Activated CD4-positive, CD25-positive, alpha-beta regulatory T cell (primary cell): ENCODE results near the gene PELO.
A peak's percentile ranks its signal among the peaks of the same experiment; 100 is the strongest.

Source experiments
- DNase-seq, 4 experiments: peaks; one replicate each; lab custom pipeline; 2025; lab: John Stamatoyannopoulos, UW

The PELO gene

DNA sequence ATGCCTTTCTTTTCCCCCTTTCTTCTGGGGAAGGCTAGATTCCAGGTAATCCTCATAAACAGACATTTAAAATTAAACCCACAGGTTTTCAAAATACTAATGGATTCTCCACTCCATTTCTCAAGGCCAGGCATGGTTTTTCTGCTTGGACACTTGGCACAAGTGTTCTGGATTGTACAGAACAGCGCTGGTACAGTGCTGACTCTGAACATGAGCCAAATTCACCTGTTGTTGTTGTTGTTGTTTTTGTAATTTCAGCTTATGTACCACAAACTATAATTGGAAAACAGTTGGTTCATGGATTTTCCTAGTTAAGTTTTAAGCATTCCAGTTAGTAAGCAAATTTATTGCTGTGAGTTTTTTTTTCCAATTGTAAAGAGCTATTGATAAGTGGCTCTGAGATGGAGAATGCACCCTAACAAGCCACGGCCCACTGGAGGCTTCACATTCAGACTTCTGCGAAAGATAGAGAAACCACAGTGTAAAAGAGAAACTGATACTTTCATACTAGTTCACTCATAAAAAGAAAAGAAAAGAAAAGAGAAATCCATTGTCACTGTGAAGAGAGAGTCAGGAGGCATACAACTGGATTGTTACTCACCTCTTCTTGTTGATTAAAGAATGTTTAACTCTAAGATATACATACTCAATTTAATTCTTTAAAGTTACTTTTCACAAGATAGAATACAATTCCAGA lies 16.2 kb upstream of the PELO start:
- DNase-seq, result no peak

DNA sequence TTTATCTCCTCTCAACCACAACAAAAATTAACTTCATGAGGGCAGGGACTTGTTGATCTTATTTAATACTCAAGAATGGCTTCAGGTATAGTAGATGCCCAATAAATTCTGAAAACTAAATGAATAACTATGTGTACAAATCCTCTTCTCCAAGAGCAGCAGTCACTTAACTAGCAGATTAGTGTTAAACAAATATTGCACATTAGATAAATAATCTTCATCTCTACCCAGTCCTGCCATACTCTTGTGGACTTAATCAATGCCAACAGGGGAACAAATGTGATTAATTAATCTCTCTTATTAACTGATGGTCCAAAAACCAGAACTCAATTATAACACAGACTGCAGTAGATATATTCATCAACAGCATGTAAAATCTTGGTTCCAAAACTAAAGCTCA lies 15.0 kb upstream of the PELO start:
- no peak for DNase-seq

DNA sequence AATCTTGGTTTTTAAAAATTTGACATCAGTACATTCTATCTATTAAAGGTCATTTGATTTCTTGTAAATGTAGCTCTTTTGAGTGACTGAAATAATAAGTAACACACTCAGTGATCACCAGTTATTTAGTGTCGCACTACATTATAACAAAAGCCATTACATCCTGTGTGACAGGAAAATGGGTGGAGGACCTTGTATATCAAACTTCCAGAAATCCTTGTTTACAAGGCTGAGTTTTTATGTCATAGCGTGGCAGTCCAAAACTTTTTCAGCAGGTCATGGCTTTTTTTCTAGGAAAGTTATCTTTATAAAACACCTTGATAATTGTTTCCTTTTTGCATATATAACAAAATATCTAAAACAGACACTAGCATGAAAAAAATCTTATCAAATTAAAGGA lies 14.4 kb upstream of the PELO start:
- no peak for DNase-seq

DNA sequence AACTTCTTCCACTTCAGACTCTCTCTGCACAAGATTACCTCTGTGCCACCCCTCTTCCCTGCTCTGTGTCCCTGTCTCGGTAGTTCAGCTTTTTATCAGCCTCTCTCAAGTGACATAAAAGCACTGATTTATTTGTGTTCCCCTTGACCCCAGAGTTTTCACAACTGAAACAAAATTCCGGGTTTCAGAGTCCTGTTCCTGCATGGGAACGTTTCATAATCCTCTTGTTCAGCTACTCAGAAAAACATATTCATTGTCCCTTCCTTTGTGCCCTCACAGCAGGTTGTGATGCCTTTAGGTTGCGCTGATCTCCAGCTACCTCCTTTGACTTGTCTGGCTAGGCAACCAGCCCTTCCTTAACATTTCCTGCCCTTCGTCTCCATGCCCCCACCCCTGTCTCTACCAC lies 13.7 kb upstream of the PELO start:
- no peak for DNase-seq

DNA sequence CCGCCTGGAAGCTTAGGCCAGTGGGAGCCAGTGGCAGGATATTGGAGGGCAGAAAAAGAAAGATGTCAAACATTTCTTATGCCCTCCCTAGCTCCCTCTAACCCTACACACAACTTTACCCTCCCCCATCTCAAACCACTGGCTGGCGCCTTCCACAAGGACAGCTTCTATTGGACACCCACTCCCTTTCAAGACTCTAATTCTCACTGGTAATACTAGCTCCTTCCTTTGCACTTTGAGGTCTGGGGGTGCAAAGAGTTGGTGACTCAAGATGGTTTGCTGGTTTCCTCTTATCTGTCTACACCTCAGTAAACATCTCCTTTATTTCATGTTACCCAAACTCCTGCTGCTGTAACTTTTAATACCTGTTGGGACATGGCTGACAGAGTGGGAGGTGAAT lies 11.6 kb upstream of the PELO start:
- no peak for DNase-seq

DNA sequence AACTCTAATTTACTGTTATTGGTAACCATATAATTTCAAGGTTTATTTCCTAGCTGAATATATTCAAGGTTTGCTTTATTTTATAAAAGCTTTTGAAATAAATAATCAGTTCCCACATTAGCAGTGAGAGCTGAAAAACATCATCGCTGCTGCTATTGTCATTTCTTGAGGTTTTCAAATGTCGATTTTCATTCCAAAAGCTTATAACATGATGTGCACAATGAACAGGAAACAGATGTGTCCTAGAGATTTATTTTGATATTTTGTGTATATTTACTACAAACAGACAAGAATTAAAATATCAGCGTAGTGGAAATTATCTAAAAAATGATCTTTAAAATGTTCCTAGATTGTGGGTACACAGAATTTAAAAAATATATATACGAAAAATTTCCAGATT lies 10.5 kb upstream of the PELO start:
- no peak for DNase-seq

DNA sequence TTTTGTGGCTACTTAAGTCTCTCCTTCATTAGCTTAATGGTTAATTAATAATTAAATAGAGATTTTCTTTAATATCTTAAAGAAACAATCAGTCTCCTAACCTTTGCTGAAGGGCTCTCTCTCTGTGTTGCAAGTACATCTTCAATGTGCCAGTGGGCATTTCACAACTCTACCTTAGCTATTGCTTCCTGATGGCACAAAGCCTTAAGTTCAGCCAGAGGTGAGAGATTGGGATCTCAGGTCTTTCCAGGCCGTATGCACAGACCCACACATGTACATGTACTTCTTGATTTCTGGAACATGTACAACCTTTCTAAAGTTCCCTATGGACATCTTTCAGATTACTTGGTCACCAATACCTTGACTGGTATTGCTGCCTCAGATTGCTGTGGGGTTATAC lies 8.9 kb upstream of the PELO start:
- DNase-seq, result no peak

DNA sequence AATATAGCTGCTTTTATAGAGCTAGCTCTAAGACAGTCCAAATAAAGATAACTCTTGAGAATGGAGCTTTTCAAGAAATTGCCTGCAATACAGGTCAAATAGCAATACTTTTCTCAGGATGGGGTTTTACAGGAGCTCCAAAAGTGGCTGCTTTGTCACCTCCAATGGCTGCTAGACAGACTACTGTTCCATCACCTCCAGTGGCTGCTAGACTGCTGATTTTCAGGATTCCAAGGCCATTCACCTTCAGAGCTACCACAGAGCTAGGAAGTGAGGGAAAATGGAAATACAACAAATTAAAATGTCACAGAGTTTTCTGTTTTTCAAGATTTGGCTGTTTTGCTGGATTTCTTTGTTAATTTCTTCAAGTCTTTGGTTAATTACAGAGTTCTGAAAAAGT lies 8.5 kb upstream of the PELO start:
- DNase-seq, result no peak

DNA sequence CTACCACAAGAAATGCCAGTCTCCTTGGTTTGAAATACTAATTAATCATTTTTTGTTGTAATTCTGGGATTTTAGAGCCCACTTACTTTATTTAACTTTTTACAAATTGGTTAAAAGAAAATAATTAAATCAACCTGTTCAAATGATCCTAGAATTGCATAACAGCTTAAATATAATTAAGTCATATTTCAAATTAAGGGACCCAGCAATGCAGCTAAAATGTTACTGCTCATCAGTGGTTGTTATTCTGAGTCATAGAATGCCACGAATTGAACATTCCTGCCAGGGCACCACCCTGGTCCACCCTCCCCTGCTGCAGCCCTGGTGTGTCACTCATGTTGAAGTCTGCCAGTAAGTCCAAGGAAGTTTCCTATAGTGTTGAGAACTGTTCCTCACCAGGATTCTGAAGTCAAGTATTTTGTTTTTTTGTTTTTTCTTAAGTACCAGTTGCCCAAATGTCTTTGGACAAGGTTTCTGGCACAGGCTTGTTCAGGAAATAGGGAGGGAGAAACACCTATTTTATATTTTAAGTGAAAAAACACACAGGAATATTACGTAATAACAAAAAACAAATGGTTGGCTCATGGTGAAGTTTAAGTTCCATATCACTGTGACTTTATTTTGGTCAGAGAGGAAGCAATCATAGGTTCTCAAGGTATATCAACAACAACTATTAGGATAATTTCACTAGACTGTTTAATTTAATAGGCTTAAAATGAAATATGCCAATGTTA lies 4.3 kb upstream of the PELO start:
- DNase-seq, result no peak

DNA sequence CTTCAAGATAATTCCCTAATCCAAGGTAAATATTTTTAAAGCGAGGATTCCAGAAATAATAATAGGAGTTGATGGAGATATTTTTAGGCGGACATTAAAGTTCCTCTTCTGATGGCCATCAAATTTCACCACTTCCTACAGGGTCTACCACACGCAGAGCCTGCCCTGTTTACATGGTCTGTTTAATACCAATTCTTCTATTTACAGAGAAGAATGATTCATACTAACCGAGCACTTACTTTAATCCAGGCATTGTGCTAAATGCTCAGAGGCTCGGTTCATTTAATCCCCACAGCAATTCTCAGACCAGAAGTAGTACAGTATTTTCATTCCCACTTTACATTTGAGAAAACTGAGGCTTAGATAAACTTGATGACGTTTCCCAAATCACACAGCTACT lies 3.0 kb upstream of the PELO start:
- no peak for DNase-seq

DNA sequence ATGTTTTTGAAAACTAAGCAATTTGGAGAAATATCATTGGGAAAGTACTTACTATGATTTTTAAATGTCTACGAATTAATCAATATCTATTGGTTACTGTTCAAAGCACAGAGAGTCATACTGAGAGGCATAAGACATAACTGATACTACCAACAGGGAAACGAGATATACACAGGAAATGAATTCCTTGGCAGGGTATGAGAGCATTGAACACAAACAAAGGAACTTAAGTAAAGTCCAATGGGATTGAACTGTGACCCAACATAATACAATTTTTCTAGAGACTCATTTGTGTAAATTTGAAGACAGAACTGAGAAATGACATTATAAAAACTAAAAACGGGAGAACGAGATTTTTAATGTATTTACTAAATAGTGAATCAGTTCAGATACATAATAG lies 1.3 kb upstream of the PELO start:
- no peak for DNase-seq

DNA sequence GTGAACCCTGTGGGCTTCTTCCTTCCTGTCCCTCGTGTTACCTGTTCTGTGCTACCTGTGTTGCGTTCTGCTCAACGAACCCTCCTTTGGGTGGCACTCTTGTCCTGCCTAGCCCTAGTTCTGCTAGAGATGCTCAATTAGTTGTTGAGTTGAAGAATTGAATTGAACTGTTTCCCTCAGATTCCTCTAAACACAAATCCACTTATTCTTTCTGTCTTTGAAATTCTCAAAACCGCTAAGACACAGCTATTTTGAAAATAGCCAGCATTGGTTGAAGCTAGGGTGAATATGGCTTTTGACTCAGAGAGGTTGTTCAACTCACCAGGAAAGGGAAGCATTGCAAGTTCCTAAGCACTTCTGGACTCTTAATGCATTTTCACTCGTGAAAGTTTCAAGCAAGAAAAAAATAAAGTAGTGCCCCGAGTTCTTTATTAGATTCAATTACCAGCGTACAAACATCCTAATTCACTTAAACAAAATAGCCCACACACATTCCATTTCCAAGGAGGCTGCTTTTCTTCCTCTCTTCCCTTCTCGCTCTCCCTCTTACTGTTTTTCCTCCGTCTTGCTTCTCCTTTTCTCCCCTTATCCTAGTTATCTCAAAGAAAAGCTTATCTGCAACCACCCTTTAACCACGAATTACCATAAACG lies 642 bp upstream of the PELO start:
- no peak for DNase-seq

DNA sequence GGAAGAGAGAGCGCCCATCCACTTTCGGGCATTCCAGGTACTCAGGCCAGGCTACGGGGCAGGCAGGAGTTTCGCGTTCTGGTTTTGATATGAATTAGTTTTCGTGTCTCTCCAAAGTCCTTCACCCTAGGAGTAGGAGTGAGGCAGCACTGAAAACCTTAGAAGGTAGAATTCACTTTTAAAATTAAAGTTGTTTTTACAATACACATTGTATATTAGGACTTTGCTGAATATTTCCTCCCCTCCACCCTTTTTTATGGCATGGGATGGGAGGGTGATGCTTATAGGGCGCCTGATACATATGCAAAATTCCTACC lies 747 bp downstream of the PELO start:
- DNase-seq, result no peak

DNA sequence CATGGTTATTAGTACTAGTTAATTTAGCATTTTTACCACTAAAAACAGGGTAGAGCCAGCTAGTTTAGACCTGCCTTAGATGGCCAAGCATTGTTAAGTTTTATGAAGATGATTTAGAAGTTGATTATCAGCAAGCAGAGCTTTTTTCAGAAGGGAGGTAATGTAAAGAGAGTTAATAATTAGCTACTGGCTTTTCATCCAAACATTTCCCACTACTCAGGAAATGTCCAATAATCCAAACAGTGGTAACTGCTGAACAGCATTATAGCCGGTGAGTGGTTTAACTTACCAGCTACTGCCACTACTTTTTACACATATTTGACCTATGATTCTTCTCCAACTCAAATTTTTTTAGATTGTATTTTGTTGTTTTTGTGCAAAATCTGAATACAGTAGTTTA lies 1.7 kb downstream of the PELO start:
- DNase-seq, result no peak

DNA sequence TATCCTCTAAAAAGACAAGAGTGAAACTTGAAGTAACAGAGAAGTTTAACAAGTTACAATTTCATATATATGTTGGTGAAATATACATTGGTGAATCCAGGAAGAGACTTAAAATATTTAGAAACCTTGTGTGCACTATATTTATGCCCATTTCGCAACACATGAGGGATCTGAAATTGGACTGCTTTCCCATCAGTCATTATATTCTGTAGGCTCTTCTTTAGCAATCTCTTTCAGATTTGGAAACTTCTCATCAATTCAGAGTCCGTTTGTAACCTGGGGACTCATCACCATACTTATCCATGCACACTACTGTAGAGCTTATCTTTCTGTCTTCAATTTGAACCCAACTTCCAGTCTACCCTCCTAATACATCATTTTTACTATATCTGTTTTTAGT lies 2.1 kb downstream of the PELO start:
- DNase-seq, result no peak

DNA sequence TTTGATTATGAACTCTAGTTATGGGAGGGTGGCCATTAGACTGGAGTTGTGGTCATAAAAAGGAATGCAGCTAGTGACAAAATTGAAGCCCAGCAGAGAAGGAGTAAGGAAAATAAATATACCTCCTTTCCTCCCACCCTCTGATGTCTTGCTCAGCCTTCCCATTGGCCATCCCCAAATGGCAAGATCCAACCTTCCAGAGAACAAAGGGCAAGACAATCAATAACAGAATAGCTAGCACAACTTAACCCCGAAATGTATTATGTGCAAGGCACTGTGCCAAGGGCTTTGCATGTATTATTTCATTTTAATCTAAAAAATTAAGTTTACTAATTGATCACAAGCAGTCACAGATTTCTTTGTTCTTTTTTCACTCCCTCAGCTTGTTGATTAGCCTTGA lies 3.6 kb downstream of the PELO start:
- no peak for DNase-seq

DNA sequence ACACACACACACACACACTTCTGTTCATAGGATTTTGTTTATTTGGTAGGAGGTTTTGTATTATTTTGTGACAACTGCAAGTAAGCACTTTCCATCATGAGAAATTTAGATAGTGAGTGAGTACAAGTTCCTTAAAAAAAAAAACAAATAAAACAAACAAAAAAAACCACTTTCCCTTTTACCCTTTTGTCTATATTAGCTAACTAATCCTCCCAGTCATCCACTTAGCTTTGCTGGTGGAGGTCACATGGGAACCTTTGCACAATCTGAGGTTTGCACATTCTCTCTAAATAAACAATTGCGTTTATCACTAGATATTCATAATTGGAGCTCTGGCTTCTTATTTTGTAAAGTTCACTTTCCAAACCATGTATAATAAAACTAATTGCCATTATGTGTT lies 6.8 kb downstream of the PELO start:
- DNase-seq, result no peak

DNA sequence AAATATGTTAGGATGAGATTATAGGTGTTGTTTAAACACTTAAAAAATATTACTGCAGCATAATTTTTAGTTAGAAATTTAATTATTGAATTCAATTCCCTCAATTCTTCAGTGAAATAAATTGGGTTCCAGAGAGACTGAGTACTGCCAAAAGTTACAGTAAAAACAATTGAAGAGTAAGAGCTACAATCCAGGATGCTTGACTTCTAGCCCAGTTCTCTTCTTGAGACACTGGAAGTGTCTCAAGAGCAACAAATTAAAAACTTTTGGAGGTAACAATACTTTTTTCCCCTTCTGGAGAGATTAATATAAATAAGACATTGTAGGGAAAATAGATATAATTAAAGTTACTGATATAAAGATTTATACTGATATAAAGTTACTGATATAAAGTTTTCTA lies 8.3 kb downstream of the PELO start:
- DNase-seq, result no peak

DNA sequence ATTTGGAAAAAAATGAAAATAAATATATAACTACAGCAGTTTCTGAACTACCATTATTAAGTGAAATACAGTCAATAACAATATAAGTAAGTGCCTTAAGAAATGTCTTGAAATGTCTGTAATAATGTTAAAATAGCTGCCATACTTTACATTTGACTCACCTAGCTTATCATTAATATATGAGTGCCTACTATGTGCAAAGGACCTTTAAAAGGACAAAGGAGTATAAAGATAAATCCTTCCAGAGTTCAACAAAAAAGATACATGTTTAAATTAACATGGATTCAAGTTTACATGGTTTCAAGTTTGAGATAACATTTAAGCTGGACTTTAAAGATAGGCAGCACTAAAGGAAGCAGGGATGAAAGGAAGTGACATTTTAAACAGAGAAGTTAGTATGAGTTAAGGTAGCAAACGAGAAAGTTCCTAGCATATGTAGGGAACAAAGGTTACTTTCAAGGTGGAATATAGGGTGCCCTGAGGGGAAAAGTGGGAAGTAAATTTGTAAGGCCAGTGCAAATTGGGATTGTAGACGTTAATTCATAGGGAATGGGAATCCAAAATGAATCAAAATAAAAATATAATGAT lies 8.9 kb downstream of the PELO start:
- DNase-seq, result no peak

DNA sequence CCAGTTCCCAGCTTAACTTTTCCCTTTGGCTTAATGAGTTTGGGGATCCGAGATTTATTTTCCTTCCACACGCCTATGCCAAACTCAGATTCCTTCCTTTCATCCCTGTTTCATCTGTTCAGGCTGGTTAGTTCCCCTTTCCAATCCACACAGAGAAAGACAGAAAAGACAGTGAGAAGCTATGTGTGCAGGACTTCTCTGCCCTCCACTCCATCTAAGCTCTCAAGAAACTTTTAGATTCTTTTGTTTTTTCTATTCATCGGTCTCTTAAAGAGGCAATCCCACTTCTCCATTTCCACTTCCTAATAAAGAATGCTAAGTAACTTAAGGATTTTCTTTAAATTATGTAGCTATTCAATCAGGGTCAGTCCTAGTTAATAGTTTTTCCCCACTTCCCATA lies 11.2 kb downstream of the PELO start:
- no peak for DNase-seq

DNA sequence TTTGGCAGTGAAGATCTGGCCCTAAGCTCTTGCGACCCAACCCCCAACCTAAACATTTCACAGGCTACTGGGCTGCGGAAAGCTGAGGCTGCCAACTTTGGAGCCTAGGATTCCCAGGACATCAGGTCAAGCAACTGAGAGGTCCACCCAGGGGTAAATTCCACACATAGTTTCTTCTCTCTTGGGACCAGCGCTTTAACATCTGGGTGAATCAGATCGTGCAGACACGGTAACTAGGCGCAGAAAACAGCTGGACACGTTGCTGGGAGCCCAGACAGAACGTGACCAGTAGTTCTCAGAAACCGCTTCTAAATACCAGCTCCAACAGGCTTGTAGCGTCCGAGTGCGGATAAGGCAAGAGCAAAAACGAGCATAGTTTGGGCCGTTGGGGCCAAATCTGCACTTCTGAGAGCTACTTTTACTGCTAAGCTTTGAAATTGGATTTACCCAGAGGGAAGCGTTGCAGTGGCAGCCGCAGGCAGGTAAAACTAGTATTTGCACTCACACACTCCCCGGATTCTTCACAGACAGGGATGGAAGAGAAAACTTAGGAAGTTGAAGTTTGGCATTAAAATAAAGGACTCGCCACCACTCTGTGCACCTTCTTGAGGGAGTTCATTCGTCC lies 11.8 kb downstream of the PELO start:
- no peak for DNase-seq

DNA sequence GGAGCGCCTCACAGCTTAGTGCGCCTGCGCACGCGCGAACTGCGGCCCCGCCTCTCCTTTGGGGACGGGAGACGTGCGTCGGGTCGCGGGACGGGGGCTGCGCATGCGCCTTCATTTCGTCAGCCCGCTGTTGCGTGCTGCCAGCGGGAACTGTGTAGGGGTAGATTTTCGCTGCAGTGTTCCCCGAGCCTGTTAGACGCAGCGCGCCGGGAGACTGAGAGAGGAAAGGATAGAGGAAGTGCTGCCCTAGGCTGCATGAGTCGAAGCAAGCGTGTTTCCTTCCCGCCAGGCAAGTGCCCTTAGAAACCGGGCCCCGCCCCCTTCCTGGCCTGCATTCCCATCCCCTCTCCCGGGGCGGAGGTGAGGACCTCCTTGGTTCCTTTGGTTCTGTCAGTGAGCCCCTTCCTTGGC lies 12.3 kb downstream of the PELO start:
- DNase-seq, result peak; percentile 86 to 90 (median 88)
